Epithelial cell of proximal tubule (primary cell): Measurements from ENCODE around the gene TBPL1. TPM values are rescaled to one million over a fixed set of nuclear protein-coding genes. Genes with fewer than 3 reads are reported as not detected.

ENCODE experiments used
- DNase-seq: peaks from one replicate; pipeline ENCODE4 v3.0.0-alpha.2; 2011; ENCODE audit warnings: low read depth
- H3K4me3 ChIP-seq: 2 replicates; pipeline ENCODE4 v1.5.1; 2011; ENCODE audit warnings: low read depth, mild to moderate bottlenecking, low read length
- CTCF ChIP-seq: conservative IDR thresholded peaks from 2 replicates; pipeline ENCODE4 v1.5.1; 2012; ENCODE audit warnings: low read depth, mild to moderate bottlenecking, low read length
- total RNA-seq: library from RNA; depleted of rRNA; stranded (reverse); fragments of >200 nt; gene quantifications from 2 replicates; pipeline ENCODE4 v1.2.3, GENCODE V29; 2015

TBPL1 gene
- total RNA-seq, 1 donor from 2014 or later, result 24.7 TPM

GRCh38 chr6:134005800-134006199, 52.8 kb downstream of the TBPL1 start:
- TF ChIP-seq CTCF, result no peak
- no peak for DNase-seq
- H3K4me3 ChIP-seq, result no peak overlapping the region

GRCh38 chr6:134007077-134007476, 54.1 kb downstream of the TBPL1 start:
- no peak for TF ChIP-seq CTCF
- H3K4me3 ChIP-seq, result no peak overlapping the region
- DNase-seq, result no peak

- TF ChIP-seq CTCF, result no peak
- H3K4me3 ChIP-seq, result no peak overlapping the region
- DNase-seq, result no peak
Observed at GRCh38 chr6:134009876-134010275, 56.9 kb downstream of the TBPL1 start.

GRCh38 chr6:134010400-134010799, 57.4 kb downstream of the TBPL1 start:
- TF ChIP-seq CTCF, result no peak
- no peak for DNase-seq

GRCh38 chr6:134010974-134011373, 58.0 kb downstream of the TBPL1 start:
- TF ChIP-seq CTCF, result no peak
- DNase-seq, result no peak
- no peak overlapping the region for H3K4me3 ChIP-seq

More at GRCh38 chr6:134010400-134010799, 57.4 kb downstream of the TBPL1 start:
- H3K4me3 ChIP-seq, result no peak overlapping the region

- no peak for DNase-seq
- H3K4me3 ChIP-seq, result no peak overlapping the region
- TF ChIP-seq CTCF, result no peak
Observed at GRCh38 chr6:134014588-134015137, 61.6 kb downstream of the TBPL1 start.

- TF ChIP-seq CTCF, result no peak
- DNase-seq, result no peak
- no peak overlapping the region for H3K4me3 ChIP-seq
Observed at GRCh38 chr6:134015719-134016557, 62.9 kb downstream of the TBPL1 start.
